GM20000 (cell line): ENCODE results near the gene SNUPN.
A peak's percentile ranks its signal among the peaks of the same experiment; 100 is the strongest.

Experiments
- DNase-seq: peaks from one replicate; pipeline ENCODE4 v3.0.0; 2012; ENCODE audit warnings: low spot score
- TF ChIP-seq, protein P1 (sequence below): IDR thresholded peaks from 2 replicates; pipeline ENCODE4 v1.5.1; 2012; ENCODE audit warnings: mild to moderate bottlenecking, control low read depth; ENCODE audit errors: extremely low read depth, missing control alignments

SNUPN gene

DNA sequence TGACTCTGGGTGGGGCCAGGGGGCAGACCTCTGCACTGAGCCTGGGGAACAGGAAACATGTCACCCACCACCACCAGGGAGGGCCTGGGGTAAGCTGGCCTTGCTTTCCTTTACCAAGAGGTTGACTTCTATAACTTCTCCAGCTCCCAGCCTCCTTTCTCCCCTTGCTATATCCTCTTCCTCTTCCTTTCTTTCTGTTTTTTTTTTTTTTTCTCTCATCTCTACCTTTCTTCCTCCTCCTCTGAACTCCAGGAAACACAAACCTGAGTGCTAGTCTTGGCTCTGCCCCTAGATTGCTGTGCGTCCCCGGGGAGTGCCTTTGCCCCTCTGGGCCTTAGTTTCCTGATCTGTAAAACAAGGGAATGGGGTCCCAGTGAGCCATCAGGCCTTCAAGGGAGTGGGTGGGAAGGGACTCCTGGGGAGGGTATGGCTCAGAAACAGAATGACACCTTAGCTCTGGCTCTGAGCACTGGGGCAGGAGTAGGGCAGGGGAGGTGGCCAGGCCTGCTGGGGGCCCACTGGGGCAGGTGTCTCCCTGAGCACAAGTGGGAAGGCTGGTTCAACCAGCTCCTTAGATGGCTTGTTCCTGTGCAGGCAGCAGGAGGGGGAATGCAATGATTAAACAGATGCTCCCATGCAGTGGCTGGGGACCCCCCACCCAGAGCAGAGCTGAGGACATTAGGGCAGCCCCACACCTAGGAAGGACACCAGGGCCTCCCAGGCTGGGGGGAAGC, 26.5 kb upstream of the SNUPN start:
- TF ChIP-seq, protein P1, sequence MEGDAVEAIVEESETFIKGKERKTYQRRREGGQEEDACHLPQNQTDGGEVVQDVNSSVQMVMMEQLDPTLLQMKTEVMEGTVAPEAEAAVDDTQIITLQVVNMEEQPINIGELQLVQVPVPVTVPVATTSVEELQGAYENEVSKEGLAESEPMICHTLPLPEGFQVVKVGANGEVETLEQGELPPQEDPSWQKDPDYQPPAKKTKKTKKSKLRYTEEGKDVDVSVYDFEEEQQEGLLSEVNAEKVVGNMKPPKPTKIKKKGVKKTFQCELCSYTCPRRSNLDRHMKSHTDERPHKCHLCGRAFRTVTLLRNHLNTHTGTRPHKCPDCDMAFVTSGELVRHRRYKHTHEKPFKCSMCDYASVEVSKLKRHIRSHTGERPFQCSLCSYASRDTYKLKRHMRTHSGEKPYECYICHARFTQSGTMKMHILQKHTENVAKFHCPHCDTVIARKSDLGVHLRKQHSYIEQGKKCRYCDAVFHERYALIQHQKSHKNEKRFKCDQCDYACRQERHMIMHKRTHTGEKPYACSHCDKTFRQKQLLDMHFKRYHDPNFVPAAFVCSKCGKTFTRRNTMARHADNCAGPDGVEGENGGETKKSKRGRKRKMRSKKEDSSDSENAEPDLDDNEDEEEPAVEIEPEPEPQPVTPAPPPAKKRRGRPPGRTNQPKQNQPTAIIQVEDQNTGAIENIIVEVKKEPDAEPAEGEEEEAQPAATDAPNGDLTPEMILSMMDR = no peak
- no peak for DNase-seq

DNA sequence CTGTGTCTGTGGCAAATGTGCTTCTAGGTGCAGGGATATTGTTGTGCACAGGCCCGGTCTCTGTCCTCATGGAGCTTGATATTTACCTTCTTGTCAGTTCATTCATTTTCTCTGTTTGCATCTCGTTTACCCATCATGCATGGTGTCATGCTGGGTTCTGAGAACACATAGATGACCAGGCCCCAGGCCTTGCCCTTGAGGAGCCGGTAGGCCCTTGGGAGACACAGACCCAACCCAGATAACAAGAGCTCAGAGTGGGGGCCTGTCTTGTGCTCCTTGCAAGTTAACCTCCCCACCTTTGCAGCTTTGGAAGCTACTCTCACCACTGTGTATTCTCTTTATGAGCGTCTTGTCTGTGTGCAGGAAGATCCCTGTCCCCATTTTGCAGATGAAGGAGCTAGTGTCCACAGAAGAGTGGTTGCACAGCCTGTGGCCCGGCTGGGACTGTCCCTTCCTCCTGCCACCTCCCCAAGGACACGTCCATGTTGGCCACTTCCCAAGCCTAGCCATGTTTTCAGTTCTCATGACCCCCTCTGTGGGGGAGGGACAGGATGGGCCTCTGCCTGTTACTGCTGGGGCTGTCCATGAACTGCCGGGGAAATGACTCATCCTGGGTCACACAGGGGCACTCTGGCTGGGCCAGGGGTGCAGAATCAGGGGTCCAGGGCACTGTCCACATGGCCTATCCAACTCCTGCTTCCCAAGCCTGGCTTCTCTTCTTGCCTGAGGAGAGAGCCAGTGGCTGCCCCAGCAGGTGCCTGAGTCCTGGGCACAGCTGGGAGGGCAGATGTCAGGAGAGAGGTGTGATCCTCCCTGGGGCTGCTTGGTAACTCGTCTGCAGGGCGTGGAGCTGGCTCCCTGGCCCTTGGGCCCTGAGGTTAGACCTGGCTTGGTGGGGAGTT, 25.6 kb upstream of the SNUPN start:
- no peak for DNase-seq
- TF ChIP-seq, protein P1 = no peak

DNA sequence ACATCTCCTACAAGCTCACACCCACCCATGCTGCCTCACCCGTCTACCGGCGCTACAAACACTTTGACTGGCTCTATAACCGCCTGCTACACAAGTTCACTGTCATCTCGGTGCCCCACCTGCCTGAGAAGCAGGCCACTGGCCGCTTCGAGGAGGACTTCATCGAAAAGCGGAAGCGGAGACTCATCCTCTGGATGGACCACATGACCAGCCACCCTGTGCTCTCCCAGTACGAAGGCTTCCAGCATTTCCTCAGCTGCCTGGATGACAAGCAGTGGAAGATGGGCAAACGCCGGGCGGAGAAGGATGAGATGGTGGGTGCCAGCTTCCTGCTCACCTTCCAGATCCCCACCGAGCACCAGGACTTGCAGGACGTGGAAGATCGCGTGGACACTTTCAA, 24.3 kb upstream of the SNUPN start:
- no peak for DNase-seq
- TF ChIP-seq, protein P1 = no peak

DNA sequence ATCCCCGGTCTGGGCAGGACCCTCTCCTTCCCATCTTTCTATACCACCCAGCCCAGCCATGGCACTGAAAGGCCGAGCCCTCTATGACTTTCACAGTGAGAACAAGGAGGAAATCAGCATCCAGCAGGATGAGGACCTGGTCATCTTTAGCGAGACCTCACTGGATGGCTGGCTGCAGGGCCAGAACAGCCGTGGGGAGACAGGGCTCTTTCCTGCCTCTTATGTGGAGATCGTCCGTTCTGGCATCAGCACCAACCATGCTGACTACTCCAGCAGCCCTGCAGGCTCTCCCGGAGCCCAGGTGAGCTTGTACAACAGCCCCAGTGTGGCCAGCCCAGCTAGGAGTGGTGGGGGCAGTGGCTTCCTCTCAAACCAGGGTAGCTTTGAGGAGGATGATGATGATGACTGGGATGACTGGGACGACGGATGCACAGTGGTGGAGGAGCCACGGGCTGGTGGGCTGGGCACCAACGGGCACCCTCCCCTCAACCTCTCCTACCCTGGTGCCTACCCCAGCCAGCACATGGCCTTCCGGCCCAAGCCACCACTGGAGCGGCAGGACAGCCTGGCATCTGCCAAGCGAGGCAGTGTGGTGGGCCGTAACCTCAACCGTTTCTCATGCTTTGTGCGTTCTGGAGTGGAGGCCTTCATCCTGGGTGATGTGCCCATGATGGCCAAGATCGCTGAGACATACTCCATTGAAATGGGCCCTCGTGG, 23.7 kb upstream of the SNUPN start:
- DNase-seq = no peak
- TF ChIP-seq, protein P1 = no peak

DNA sequence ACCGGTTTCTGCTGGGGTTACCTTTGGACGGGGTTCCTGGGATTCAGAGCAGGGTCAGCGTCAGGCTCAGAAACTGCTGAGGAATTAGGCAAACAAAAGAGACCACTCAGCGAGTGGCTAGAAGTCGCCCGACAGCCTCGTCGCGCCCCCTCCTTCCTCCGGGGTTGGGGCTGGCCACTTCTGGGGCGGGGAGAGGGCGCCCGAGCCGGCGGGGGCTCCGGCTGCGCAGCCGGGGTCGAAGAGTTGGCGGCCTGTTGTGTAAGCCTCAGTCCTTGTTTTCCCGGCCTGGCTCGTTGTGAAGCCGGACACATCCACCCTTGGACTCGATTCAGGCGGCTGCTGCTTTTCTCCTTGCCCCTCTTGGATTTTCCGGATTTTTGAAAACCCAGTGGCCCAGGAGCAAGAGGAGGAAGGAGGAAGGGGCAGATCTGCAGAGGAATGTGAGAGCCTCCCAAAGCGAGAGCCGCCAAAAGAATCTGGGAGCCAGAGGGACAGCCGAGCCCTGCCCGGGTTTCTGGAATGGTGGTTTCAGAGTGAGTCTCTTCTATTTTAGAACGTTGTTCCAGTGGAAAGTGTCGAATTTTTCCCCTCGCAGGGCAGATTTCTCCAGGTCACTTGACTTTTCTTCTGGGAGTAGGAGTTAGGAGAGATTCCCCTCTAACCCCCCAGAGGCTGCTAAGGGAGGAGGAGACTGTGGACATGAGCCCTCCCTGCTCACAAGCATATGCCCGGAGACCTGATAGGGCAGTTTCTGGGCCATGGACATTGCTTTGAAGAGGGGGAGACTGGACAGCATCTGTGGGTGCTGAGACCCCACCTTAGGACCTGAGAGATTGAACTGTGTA, 22.9 kb upstream of the SNUPN start:
- no peak for DNase-seq
- TF ChIP-seq, protein P1 = no peak

DNA sequence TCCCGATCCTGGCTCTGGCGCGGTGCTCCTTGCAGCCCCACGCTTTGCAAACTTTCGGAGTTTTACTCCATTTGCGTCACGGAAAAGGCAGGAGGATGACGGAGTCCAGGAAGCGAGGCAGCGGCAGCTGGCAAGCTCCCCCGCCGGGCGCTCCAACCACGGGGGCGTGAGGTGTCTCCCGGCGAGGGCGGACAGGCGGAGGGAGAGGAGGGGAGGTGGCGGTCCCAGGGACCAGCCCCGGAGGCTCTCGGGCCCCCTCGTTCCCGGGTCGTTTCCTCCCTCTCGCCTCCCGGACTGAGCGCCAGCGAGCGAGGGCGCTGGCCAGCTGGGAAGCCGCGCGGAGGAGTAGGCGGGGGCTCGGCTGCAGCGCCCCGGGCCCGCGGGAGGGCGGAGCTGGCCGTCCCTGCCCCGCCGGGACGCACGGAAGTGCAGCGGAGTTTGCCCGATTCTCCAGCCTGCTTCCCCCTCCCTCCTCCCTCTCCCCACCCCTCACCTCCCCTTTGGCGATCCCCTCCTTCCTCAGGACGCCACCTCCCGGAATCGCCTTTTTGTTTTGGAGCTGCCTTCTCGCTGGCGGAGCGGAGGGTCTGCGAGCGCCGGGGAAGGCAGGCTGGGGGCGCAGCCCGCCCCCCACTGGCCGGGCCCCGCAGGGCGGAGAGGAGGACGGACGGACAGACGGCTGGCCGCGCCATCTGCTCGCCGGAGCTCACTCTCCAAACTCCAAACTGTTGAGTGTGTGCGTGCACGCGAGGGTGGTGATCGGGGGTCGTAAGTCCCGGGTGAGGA, 22.0 kb upstream of the SNUPN start, which contains the start of gene SNX33:
TSS of gene SNX33 (plus strand) at position 543 of the 786 bp plus-strand sequence. CDS start 1,191 bp downstream, outside the sequence.
- DNase-seq = peak; percentile 84

More for the DNA sequence above, 22.0 kb upstream of the SNUPN start, which contains the start of gene SNX33:
- TF ChIP-seq, protein P1 = peak; percentile 44
